Stimulated activated CD4-positive, alpha-beta T cell treated with anti-CD3 and anti-CD28 coated beads, Interleukin-4, amount 100 ng/mL, for 24 hours (primary cell): ENCODE data around the gene KRTAP20-1.

Source experiments
- DNase-seq: peaks from one replicate; pipeline ENCODE4 v3.0.0-alpha.2; 2020

Gene KRTAP20-1

GRCh38 chr21:30616125-30616524, at the start of gene KRTAP20-1:
TSS of gene KRTAP20-1 (plus strand) at chr21:30616425. CDS start at chr21:30616455, 30 bp downstream.
- DNase-seq: no peak

- DNase-seq: no peak
These were observed 48.6 kb upstream of the KRTAP20-1 start for GRCh38 chr21:30567617-30568016.

GRCh38 chr21:30577766-30578165, 38.5 kb upstream of the KRTAP20-1 start:
- no peak for DNase-seq

- DNase-seq: no peak
These were observed 36.9 kb upstream of the KRTAP20-1 start for GRCh38 chr21:30579346-30579745.

GRCh38 chr21:30580132-30580531, 36.1 kb upstream of the KRTAP20-1 start:
- DNase-seq: no peak

GRCh38 chr21:30582870-30583269, 33.4 kb upstream of the KRTAP20-1 start:
- no peak for DNase-seq

- DNase-seq: no peak
These were observed 25.9 kb upstream of the KRTAP20-1 start, which contains the start of gene KRTAP22-2 for GRCh38 chr21:30590297-30590696. TSS of gene KRTAP22-2 (minus strand) at chr21:30590397.

- no peak for DNase-seq
These were observed 24.1 kb upstream of the KRTAP20-1 start, which contains the start of gene KRTAP6-3 for GRCh38 chr21:30592140-30592539. TSS of gene KRTAP6-3 (plus strand) at chr21:30592440. CDS start at chr21:30592446, 6 bp downstream.

GRCh38 chr21:30598802-30599201, 17.4 kb upstream of the KRTAP20-1 start, which contains the start of gene KRTAP6-2:
TSS of gene KRTAP6-2 (minus strand) at chr21:30598902. CDS start at chr21:30598874, 28 bp downstream.
- no peak for DNase-seq

GRCh38 chr21:30600787-30601186, 15.4 kb upstream of the KRTAP20-1 start, which contains the start of gene KRTAP22-1:
TSS of gene KRTAP22-1 (plus strand) at chr21:30601087.
- no peak for DNase-seq

- no peak for DNase-seq
These were observed 10.3 kb upstream of the KRTAP20-1 start for GRCh38 chr21:30605968-30606367.

- DNase-seq: no peak
These were observed 4.1 kb upstream of the KRTAP20-1 start for GRCh38 chr21:30612132-30612531.

GRCh38 chr21:30613836-30614235, 2.4 kb upstream of the KRTAP20-1 start, which contains the start of gene KRTAP6-1:
TSS of gene KRTAP6-1 (minus strand) at chr21:30613930. CDS start at chr21:30613904, 26 bp downstream.
- DNase-seq: no peak

GRCh38 chr21:30615199-30615598, 1.0 kb upstream of the KRTAP20-1 start:
- DNase-seq: no peak

GRCh38 chr21:30620080-30620479, 3.9 kb downstream of the KRTAP20-1 start:
- DNase-seq: no peak

GRCh38 chr21:30620522-30620921, 4.3 kb downstream of the KRTAP20-1 start, which contains the start of gene KRTAP20-4:
TSS of gene KRTAP20-4 (plus strand) at chr21:30620627.
- no peak for DNase-seq

- no peak for DNase-seq
These were observed 7.1 kb downstream of the KRTAP20-1 start for GRCh38 chr21:30623362-30623761.

GRCh38 chr21:30625449-30626165, 9.4 kb downstream of the KRTAP20-1 start:
- no peak for DNase-seq

- no peak for DNase-seq
These were observed 11.9 kb downstream of the KRTAP20-1 start for GRCh38 chr21:30628109-30628508.

- DNase-seq: no peak
These were observed 13.0 kb downstream of the KRTAP20-1 start for GRCh38 chr21:30629200-30629599.

GRCh38 chr21:30634906-30635305, 18.7 kb downstream of the KRTAP20-1 start, which contains the start of gene KRTAP20-2:
TSS of gene KRTAP20-2 (plus strand) at chr21:30635206. CDS start at chr21:30635264, 58 bp downstream.
- DNase-seq: no peak

GRCh38 chr21:30638686-30639085, 22.5 kb downstream of the KRTAP20-1 start:
- DNase-seq: no peak

GRCh38 chr21:30642564-30642963, 26.3 kb downstream of the KRTAP20-1 start, which contains the start of gene KRTAP20-3:
TSS of gene KRTAP20-3 (plus strand) at chr21:30642864.
- no peak for DNase-seq

- no peak for DNase-seq
These were observed 30.7 kb downstream of the KRTAP20-1 start for GRCh38 chr21:30646904-30647414.
